ENCODE results near the gene ULK4. TPM values are rescaled to one million over a fixed set of nuclear protein-coding genes. Genes with fewer than 3 reads are reported as not detected.
A peak's percentile ranks its signal among the peaks of the same experiment; 100 is the strongest.

The ULK4 gene
- 6.6 and 12.8 TPM in 2 replicates for total RNA-seq (2014; rRNA removed; shearing (Covaris generic))

DNA sequence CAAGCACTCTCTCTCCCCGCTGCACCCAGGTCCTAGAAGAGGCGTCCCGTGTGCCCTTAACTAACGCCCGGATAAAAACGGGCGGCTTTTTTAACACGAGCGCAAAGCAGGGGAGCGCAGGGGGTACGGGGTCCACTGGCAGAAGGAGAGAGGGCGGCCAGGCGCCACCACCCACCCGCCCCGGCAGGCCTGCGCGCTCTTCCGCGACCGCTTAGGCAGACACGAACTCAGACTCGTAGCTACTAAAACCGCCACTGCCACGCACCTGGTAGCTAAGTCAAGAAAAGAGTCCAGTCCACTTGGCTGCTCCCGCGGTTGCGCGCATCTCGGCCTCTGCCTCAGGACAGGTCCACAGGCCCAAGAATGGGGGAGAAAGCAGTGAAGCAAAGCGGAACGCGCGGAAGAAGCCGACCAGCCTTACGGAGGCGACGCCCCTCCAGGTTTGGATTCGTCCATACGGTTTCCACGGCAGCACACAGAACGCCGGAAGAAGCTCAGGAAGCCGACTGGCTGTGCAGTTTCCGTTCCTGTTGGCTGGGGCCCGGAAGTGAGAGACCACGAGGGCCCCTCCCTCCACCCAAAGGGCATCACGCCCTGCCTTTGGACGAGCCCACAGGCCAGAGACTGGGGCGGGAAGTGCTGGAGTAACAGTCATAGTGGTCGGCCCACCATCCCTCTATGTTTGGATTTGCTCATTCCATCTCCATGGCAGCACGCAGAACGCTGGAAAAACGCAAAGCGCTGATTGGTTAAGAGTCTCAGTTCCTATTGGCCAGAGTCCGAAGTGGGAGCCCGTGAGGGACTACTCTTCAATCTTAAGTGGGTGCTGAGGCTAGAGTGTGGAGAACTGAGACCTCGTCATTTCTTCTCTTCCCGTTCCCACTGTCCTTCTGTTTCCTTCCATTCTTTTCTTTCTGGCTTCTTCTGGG is at the start of gene ULK4:
TSS of gene ULK4 (minus strand) at position 353 of the 929 bp plus-strand sequence. CDS start 7,344 bp downstream, outside the sequence.
- H3K4me3 ChIP-seq (ENCODE audit: insufficient read depth, low read depth, low read length): peak within 1 kb of the TSS; percentile 81
- no peaks in the 10 kb centered on the region for H3K36me3 ChIP-seq (replicated peaks; ENCODE audit: control insufficient read depth, insufficient read depth, low read length)
- H3K27me3 ChIP-seq (ENCODE audit: control insufficient read depth, insufficient read depth, low read length): no peaks in the 10 kb centered on the region
- DNase-seq: peak; percentile 88

DNA sequence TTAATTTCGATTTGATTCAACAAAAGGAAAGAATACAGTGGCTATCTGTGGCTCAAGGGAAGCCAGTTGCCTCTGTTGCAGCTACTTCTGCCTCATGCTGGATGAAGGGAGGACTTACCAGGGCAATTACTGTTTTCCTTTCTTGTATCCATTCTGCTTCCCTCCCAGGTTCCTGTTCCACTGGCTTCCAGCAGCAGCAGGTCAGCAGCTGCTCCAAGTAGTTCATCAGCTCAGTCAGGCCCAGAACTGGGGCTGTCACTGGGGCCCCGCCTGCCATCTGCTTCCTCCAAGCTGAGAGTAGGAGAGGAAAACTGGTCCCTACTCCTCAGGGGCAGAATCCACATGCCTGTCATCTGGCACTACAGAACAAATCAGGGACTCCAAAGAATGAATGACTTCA is 48.6 kb upstream of the ULK4 start:
- DNase-seq: no peak

DNA sequence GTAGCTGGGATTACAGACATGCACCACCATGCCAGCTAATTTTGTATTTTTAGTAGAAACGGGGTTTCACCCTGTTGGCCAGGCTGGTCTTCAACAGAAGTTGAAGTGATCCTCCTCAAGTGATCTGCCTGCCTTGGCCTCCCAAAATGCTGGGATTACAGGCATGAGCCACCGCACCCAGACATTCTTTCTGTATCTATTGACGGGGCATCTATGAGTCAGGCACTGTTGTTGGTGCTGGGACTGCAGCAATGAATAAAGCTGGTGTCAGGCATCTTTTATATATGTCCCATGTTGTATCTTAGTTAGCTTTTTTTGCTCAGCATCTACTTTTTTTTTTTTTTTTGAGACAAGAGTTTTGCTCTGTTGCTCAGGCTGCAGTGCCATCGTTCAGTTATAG is 47.6 kb upstream of the ULK4 start:
- no peaks in the 10 kb centered on the region; the same call in 1 of the 2 replicates for H3K36me3 ChIP-seq (replicated peaks; ENCODE audit: control insufficient read depth, insufficient read depth, low read length)
- H3K4me3 ChIP-seq (ENCODE audit: insufficient read depth, low read depth, low read length): no peak overlapping the region
- H3K27me3 ChIP-seq (ENCODE audit: control insufficient read depth, insufficient read depth, low read length): peaks cover 4% of the 10 kb centered on the region; the same call in 1 of the 2 replicates
- no peak for DNase-seq

More for the DNA sequence above, 48.6 kb upstream of the ULK4 start:
- Histone ChIP-seq H3K36me3 (replicated peaks; ENCODE audit: control insufficient read depth, insufficient read depth, low read length) (no peaks in the 10 kb centered on the region; the same call in 1 of the 2 replicates), H3K4me3 (ENCODE audit: insufficient read depth, low read depth, low read length) (no peak overlapping the region), H3K27me3 (ENCODE audit: control insufficient read depth, insufficient read depth, low read length) (peaks cover 4% of the 10 kb centered on the region; the same call in 1 of the 2 replicates)

DNA sequence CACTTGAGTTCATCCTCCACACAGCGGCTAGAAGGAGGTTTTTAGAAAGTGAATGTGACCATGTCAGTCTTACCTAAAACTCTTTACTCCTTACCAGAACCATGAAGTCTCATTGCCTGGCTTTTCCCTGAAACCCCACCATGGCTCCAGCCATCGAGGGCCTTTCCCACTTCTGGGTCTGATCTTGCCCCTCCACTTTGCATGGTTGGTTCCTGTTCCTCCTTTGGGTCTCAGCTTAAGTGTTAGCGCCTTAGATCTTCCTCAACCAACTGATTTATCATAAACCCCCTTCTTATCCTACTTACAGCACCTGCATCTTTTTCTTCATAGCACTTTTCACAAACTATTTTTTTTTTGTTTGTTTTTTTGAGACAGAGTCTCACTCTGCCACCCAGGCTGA is 45.9 kb upstream of the ULK4 start:
- Histone ChIP-seq H3K27me3 (ENCODE audit: control insufficient read depth, insufficient read depth, low read length) (no peaks in the 10 kb centered on the region; the same call in 1 of the 2 replicates), H3K4me3 (ENCODE audit: insufficient read depth, low read depth, low read length) (no peak overlapping the region), H3K36me3 (replicated peaks; ENCODE audit: control insufficient read depth, insufficient read depth, low read length) (no peaks in the 10 kb centered on the region; the same call in 1 of the 2 replicates)
- no peak for DNase-seq

DNA sequence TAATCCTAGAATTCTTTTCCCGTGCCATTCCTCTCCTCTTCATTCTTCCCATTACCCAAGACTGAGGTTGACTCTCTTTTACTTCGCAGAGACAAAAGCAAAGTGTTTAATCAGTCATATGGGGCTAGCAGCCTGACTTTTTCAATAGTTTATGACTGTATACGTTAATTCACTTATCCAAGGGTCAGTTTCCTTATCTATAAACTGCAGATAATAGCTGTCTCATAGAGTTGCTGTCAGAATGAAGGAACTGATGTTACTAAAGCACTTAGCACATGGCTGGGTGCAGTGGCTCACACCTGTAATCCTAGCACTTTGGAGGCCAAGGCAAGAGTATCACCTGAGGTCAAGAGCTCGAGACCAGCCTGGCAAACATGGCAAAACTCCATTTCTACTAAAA is 43.5 kb upstream of the ULK4 start:
- no peak for DNase-seq
- Histone ChIP-seq H3K27me3 (ENCODE audit: control insufficient read depth, insufficient read depth, low read length) (no peaks in the 10 kb centered on the region), H3K4me3 (ENCODE audit: insufficient read depth, low read depth, low read length) (no peak overlapping the region), H3K36me3 (replicated peaks; ENCODE audit: control insufficient read depth, insufficient read depth, low read length) (no peaks in the 10 kb centered on the region; the same call in 1 of the 2 replicates)

DNA sequence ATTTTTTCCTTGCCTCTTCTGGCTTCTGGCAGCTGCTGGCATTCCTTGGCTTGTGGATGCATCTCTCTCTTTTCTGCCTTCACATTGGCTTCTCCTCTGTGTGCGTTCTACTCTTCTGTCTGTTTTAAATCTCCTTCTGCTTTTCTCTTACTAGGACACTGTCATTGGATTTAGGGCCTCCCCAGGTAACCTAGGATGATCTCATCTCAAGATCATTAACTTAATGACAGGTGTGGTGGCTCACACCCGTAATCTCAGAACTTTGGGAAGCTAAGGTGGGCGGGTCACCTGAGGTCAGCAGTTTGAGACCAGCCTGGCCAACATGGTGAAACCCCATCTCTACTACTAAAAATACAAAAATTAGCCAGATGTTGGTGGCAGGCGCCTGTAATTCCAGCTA is 40.9 kb upstream of the ULK4 start:
- Histone ChIP-seq H3K4me3 (ENCODE audit: insufficient read depth, low read depth, low read length) (no peak overlapping the region), H3K36me3 (replicated peaks; ENCODE audit: control insufficient read depth, insufficient read depth, low read length) (no peaks in the 10 kb centered on the region), H3K27me3 (ENCODE audit: control insufficient read depth, insufficient read depth, low read length) (no peaks in the 10 kb centered on the region)
- no peak for DNase-seq

DNA sequence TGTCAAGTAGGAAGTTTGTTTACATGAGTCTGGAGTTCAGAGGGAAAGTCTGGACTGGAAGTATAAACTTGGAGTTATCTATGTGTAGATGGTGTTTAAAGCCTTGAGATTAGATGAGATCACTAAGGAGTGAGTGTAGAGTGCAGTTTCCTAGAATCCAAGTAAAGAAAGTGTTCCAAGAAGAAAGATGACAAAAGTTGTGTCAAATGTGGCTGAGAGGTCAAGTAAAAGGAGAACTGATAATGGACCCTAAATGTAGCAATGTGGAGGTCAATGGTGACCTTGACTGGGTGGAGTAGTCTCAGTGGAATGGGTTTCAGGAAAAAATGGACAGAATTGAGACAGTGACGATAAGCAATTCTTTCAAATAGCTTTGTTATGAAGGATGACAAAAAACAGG is 39.9 kb upstream of the ULK4 start:
- Histone ChIP-seq H3K4me3 (ENCODE audit: insufficient read depth, low read depth, low read length) (no peak overlapping the region), H3K36me3 (replicated peaks; ENCODE audit: control insufficient read depth, insufficient read depth, low read length) (no peaks in the 10 kb centered on the region), H3K27me3 (ENCODE audit: control insufficient read depth, insufficient read depth, low read length) (no peaks in the 10 kb centered on the region)
- no peak for DNase-seq

DNA sequence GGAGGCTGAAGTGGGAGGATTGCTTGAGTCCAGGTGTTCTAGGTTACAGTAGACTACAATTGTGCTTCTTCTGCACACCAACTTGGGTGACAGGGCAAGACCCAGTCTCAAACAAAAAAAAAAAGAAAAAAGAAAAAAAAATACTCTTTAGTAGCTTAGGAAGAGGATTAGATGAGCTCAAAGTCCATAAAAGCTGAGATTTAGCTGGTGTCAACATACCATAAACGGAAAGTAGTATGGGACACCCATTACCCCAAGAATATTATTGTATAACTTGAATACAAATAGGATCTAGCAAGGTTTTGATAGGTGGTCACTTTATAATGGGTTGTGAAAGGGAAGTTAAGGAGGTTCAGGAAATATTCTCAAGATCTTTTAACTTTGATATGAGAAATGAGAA is 38.0 kb upstream of the ULK4 start:
- H3K27me3 ChIP-seq (ENCODE audit: control insufficient read depth, insufficient read depth, low read length): no peaks in the 10 kb centered on the region
- no peaks in the 10 kb centered on the region for H3K36me3 ChIP-seq (replicated peaks; ENCODE audit: control insufficient read depth, insufficient read depth, low read length)

DNA sequence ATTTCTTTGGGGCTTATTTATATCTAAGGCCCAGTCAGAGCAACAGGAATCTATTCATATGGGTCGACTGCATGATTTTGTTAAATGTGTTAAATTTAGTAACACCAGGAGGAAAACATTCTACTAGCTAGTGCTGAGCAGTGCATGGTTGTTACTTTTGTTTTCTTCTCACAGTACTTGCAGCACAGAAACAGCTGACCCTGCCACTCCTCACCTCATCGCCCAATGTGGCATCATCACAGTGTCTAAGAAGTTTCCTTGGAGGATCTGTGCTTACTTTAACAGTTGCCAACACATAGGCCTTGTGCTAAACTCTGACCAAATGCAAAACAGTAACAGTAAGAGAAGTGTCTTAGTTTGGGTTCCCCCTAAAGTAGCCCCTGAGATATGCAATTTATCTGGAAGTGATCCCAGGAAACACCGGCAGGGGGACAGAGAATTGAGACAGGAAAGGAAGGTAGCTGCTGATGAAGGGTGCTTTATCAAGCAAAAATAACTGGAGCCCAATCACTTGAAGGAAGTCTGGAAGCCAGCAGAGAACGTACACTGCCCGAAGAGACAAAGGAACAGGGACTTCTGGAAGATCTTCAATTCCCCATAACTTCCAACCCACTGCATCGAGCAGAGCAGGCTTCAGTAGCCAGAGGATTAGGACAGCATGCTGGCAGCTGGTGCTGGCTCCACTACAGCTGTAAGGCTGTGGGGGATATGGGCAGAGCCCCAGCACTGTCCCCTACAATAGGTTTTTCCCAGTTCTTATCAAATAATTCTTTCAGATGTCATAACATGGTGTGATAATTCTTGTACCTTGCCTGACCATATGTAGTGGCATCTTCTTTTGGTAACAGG is 36.0 kb upstream of the ULK4 start:
- DNase-seq: peak; percentile 65
- Histone ChIP-seq H3K36me3 (replicated peaks; ENCODE audit: control insufficient read depth, insufficient read depth, low read length) (no peaks in the 10 kb centered on the region), H3K4me3 (ENCODE audit: insufficient read depth, low read depth, low read length) (no peak overlapping the region), H3K27me3 (ENCODE audit: control insufficient read depth, insufficient read depth, low read length) (no peaks in the 10 kb centered on the region)

More for the DNA sequence above, 38.0 kb upstream of the ULK4 start:
- no peak overlapping the region for H3K4me3 ChIP-seq (ENCODE audit: insufficient read depth, low read depth, low read length)
- DNase-seq: no peak

DNA sequence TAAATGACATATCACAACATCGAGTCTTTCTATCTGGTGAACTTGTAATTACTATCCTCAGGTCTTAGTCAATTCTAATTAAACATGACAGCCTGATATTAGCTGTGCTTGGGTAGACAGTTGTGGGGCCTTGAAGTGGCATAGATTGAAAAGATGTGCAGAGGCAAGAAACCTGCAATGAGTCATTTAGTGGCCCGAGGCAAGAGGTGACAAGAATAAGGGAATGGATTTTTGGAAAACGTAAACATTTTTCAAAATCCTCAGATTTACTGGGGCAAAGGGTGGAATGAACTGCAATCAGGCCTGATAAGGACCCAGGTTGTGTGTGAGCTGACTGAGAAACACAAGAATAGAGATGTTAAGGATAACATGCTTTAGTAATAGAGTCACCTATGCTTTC is 29.5 kb upstream of the ULK4 start:
- Histone ChIP-seq H3K4me3 (ENCODE audit: insufficient read depth, low read depth, low read length) (no peak overlapping the region), H3K27me3 (ENCODE audit: control insufficient read depth, insufficient read depth, low read length) (no peaks in the 10 kb centered on the region; the same call in 1 of the 2 replicates), H3K36me3 (replicated peaks; ENCODE audit: control insufficient read depth, insufficient read depth, low read length) (no peaks in the 10 kb centered on the region)
- no peak for DNase-seq

DNA sequence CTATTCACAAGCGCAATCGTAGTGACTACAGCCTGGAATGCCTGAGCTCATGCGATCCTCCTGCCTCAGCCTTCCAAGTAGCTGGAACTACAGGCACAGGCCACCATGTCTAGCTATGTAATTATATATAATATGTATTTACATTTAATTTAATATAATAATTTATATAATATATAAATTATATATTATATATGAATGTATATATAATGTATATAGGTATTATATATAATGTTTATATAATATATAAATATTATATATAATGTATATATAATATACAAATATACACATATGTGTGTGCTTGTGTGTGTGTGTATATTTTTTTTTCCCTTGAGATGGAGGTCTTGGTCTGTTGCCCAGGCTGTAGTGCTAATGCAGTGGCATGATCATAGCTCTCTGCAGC is 27.6 kb upstream of the ULK4 start:
- no peak overlapping the region for H3K4me3 ChIP-seq (ENCODE audit: insufficient read depth, low read depth, low read length)
- DNase-seq: no peak
- H3K36me3 ChIP-seq (replicated peaks; ENCODE audit: control insufficient read depth, insufficient read depth, low read length): no peaks in the 10 kb centered on the region
- no peaks in the 10 kb centered on the region; the same call in 1 of the 2 replicates for H3K27me3 ChIP-seq (ENCODE audit: control insufficient read depth, insufficient read depth, low read length)

DNA sequence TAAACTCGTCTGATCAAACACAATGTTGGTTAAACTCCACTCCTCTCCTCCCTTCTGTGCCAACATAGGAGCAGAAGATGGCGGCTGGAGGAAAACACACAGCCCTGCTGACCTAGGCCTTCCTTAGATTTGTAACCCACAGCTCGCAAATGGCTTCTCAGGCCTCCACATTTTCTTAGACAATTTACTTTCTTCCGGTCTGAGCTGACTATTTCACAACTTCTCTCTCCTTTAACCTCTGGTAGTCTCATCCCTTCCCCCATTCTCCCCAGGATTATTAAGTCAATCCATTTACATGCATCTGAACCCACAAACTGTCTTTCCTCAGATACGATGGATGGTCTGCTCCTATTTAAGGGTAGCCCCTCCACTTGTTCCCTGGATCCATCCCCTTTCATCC is 25.7 kb upstream of the ULK4 start:
- no peaks in the 10 kb centered on the region for H3K36me3 ChIP-seq (replicated peaks; ENCODE audit: control insufficient read depth, insufficient read depth, low read length)
- H3K27me3 ChIP-seq (ENCODE audit: control insufficient read depth, insufficient read depth, low read length): no peaks in the 10 kb centered on the region; the same call in 1 of the 2 replicates
- DNase-seq: no peak
- no peak overlapping the region for H3K4me3 ChIP-seq (ENCODE audit: insufficient read depth, low read depth, low read length)

DNA sequence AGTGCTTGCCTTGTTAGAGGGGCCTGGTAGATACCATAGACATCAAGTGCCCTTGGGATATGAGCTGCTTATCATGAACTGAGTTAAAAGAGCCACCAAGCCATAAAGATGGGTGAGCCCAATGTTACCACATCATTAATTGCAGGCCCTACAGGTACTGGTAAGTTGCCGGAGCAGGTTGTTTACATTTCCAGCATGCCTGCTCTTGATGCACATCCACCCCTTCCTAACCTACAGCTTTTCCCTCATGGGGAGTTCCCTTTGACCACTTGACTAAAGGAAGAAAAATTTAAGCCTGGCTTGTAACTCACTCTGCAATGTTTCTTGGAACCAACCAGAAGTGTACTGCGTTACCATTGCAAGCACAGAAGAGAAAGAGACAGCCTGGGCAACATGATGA is 24.7 kb upstream of the ULK4 start:
- Histone ChIP-seq H3K36me3 (replicated peaks; ENCODE audit: control insufficient read depth, insufficient read depth, low read length) (no peaks in the 10 kb centered on the region), H3K27me3 (ENCODE audit: control insufficient read depth, insufficient read depth, low read length) (no peaks in the 10 kb centered on the region; the same call in 1 of the 2 replicates), H3K4me3 (ENCODE audit: insufficient read depth, low read depth, low read length) (no peak overlapping the region)
- no peak for DNase-seq

DNA sequence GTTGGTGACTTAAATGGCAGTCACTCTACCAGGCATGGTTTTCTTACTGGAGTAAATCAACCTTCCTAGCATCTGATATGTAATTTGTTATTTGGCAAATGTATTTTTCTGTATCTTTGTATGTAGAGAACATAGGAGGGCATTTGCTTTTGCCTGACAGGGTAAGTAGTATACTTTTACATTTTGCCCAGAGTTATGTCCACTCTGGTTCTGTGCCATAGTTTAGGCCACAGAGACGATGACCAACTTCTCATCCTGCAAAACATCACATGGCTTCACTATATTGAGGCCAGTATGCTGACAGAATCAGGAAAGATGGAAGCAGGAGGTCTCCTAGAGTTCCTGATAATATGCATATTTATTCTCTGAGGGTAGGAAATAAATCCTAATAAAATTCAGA is 23.1 kb upstream of the ULK4 start:
- no peaks in the 10 kb centered on the region; the same call in 1 of the 2 replicates for H3K27me3 ChIP-seq (ENCODE audit: control insufficient read depth, insufficient read depth, low read length)
- no peak for DNase-seq
- H3K36me3 ChIP-seq (replicated peaks; ENCODE audit: control insufficient read depth, insufficient read depth, low read length): no peaks in the 10 kb centered on the region
- no peak overlapping the region for H3K4me3 ChIP-seq (ENCODE audit: insufficient read depth, low read depth, low read length)
